GM19395 (cell line): Measurements from ENCODE around the gene PPP1R1B.

Experiments
- ATAC-seq: cut with Tn5 transposase; IDR thresholded peaks from one replicate; pipeline ENCODE4 v1.9.1; 2021; ENCODE audit warnings: mild to moderate bottlenecking, moderate library complexity; ENCODE audit not compliant: unreplicated experiment

Gene PPP1R1B

DNA sequence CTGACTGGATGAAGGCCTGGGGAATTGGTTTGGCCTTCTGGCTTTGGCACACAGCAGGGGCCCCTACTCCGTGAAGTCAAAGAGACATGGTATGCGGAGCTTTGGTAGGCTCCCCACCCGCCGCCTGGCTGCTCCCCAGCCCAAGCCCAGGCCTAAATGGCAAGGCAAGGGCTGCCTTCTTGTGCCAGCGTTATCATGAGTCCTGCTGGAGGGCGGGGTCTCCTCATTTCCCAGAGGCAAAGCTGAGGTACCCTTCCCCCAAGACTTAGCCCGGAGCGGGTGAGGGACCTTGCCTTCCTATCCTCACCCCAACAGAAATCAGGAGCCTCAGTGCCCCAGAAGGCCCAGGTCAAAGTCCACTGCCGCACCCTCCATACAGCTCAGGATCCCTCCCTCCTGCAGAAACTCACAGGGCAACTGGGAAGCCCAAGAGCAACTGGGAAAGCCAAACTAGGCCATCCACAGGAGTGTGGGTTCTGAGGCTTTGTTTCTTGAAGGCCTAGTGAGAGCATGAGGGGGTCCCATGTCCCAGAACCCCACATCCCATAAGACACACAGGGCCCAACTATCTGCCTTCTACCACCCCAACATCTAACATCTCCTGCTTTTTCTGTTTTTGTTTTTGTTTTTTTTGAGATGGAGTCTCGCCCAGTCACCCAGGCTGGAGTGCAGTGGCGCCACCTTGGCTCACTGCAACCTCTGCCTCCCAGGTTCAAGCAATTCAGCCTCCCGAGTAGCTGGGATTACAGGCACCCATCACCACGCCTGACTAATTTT is 51.8 kb downstream of the PPP1R1B start:
- no peak for ATAC-seq

DNA sequence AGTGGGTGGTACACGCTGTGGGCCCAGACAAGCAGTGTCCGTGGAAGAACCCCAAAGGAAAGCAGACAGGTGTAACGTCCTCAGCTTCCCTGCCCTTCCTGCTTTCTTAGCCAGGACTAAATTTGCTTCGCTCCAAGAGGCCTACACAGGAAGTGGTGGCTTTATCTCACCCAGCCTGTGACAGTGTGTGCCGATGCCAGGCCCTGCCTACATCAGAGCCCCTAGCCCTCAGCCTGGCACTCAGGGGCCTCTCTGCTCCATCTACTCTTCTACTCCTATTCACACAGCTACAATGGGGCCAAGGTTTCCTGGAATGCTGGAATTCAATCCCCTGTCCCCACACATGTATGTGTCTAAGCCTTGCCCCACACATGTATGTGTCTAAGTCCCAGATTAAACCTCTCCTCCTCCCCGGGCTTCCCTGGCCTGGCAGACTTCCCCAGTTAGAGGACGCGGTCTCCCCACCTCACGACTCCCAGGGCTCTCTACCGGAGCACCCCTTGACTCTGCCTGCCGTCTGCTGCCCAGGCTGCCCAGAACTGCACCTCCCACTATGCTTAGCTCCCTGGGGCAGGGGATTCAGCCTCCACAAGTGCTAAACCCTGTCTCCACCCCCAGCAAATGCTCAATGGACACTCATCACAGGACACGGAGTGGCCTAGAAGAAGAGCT is 52.9 kb downstream of the PPP1R1B start:
- ATAC-seq = no peak

DNA sequence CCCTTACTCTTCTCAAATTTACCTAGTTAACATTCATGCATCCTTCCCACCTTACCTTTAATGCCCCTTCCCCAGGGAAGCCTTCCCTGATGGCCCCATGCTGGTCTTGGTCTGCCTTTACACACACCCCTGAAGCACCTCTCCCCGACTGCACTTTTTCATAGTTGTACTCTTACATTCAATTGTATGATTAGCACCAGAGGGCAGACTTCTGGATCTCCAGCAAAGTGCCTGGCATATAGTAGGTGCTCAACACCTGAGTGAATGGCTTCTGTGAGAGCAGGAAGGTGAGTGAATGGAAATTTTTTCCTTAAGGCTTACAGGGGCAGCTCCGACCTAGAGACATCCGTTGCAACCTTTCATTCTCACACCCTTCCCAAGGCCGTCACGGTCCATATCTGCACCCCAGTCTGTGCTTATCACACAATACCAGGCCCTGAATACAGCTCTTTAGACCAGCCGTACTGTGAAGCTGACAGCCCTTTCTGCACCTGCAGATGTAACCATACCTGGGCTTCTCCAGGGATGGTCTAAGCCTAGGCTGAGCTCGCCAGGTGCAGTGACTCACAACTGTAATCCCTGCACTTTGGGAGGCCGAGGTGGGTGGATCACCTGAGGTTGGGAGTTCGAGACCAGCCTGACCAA is 56.7 kb downstream of the PPP1R1B start:
- no peak for ATAC-seq

DNA sequence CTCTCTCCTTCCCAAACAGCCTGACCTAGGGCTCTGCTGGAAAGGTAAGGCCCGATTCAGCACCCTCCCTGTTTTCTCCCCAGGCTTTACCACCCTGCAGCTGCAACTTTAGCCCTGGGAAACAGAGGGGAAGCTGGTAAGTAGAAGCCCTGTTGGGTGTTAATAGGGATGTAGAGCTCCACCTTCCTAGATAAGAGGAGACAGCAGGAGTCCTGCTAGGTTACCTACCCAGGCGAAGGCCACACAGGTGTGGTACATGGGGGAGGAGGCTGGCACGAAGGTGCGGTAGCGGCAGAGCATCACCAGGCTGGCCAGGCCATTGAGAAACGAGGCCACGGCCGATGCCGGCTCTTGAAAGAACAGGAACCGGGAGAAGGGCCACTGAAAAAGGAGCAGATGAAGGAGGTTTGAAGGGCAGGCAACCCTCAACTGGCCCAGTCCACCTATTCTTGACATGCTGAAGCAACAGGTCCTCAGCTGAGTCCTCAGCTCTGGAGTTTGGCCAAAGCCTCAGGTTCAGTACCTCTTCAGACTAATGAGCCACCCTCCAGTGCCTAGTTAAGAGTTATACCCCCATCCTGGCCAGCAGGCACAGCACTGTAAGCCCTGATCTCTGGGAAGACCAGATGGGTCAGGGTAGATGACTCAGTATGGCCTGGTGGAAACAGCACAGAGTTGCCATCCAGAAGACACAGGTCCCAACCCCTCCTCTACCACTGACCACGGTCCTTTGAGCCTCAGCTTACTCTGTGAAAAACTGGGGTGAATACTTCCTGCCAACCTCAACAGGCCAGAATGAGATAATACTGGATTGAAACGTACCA is 57.8 kb downstream of the PPP1R1B start:
- ATAC-seq = no peak
